K562 (cell line): ENCODE data around the gene POC1B. TPM values are rescaled to one million over a fixed set of nuclear protein-coding genes. Genes with fewer than 3 reads are reported as not detected.

Experiments used
- ATAC-seq: fragments of 200-7000 bp; cut with Tn5 transposase; 3 replicates; pipeline ENCODE4 v1.9.1; 2020; ENCODE audit warnings: moderate library complexity
- BruUV-seq: library from RNA; stranded (reverse); fragments of 400-500 nt; replicated peaks from 2 replicates; lab custom pipeline; 2021; lab: Mats Ljungman, UMichigan
- CTCF ChIA-PET: fragments of 300-600 bp; formaldehyde crosslinking; extraction: SDS; loops from one replicate; lab custom pipeline; 2021; ENCODE audit warnings: low intra/inter-chr PET ratio; lab: Yijun Ruan, JAX
- POLR2A ChIA-PET: fragments of 300-600, 350-650 bp; sonication (Branson Sonifier 250); formaldehyde crosslinking; extraction: SDS; loops from one replicate; lab custom pipeline; 2021; ENCODE audit warnings: antibody characterized with exemption, inconsistent platforms; lab: Yijun Ruan, JAX
- DNase-seq, 4 experiments: peaks; one replicate each; pipeline versions ENCODE4 v3.0.0 to v3.0.0-alpha.2; 2011 to 2018; ENCODE audit warnings: low spot score in 3 of 4, mixed read lengths in 3 of 4; ENCODE audit errors: extremely low read depth in 1 of 4
- FAIRE-seq: peaks from 2 replicates; lab custom pipeline; 2011; peaks lifted over from hg19 to GRCh38; lab: Jason Lieb, UNC
- H2AFZ ChIP-seq: 2 replicates; pipeline ENCODE4 v1.6.0; 2011; ENCODE audit warnings: low read depth, low read length, control low read depth, inconsistent platforms
- H3K27ac ChIP-seq: fragments of 200-600 bp; 3 replicates; pipeline ENCODE4 v1.8.0; 2011; ENCODE audit warnings: low read depth, mild to moderate bottlenecking, control low read depth, inconsistent platforms, low read length, moderate library complexity, mixed read lengths; ENCODE audit errors: extremely low read depth
- H3K27me3 ChIP-seq, 2 experiments: fragments of 300-600 bp in 1 of 2; 2 replicates in 1 of 2; 3 replicates in 1 of 2; pipeline versions ENCODE4 v1.6.0 to v1.8.0; 2011; ENCODE audit warnings: inconsistent platforms in 2 of 2, low read length in 2 of 2, mild to moderate bottlenecking in 1 of 2, mixed read lengths in 1 of 2, moderate library complexity in 1 of 2; ENCODE audit not compliant: control insufficient read depth in 2 of 2, insufficient read depth in 2 of 2
- H3K36me3 ChIP-seq: fragments of 300-600 bp; 3 replicates; pipeline ENCODE4 v1.8.0; 2011; ENCODE audit warnings: mild to moderate bottlenecking, low read length, inconsistent platforms; ENCODE audit not compliant: control insufficient read depth, insufficient read depth
- H3K4me1 ChIP-seq, 2 experiments: fragments of 200-600 bp in 1 of 2; replicated peaks in 1 of 2; 2 replicates in 1 of 2; 3 replicates in 1 of 2; pipeline versions ENCODE4 v1.5.1 to v1.8.0; 2011; ENCODE audit warnings: inconsistent platforms in 2 of 2, low read length in 2 of 2, mild to moderate bottlenecking in 1 of 2, mixed read lengths in 1 of 2, moderate library complexity in 1 of 2; ENCODE audit not compliant: control insufficient read depth in 2 of 2, insufficient read depth in 2 of 2
- H3K4me2 ChIP-seq: 2 replicates; pipeline ENCODE4 v1.6.1; 2011; ENCODE audit warnings: low read length, control low read depth, inconsistent platforms, mixed read lengths; ENCODE audit not compliant: insufficient read depth
- H3K4me3 ChIP-seq: fragments of 200-600 bp; sonication (generic), shearing (Covaris generic); 2 replicates; pipeline ENCODE4 v1.5.1; 2016; ENCODE audit warnings: control low read depth, inconsistent platforms
- H3K79me2 ChIP-seq: fragments of 200-600 bp; 3 replicates; pipeline ENCODE4 v1.8.0; 2011; ENCODE audit warnings: low read length, inconsistent platforms; ENCODE audit not compliant: control insufficient read depth, insufficient read depth
- H3K9ac ChIP-seq, 2 experiments: 2 replicates each; pipeline versions ENCODE4 v1.6.0 to v1.6.1; 2011; ENCODE audit warnings: low read depth in 2 of 2, low read length in 2 of 2, control low read depth in 1 of 2, inconsistent platforms in 1 of 2, mild to moderate bottlenecking in 1 of 2, mixed read lengths in 1 of 2; ENCODE audit not compliant: insufficient read depth in 1 of 2
- H3K9me1 ChIP-seq: one replicate; pipeline ENCODE4 v1.6.0; 2011; ENCODE audit warnings: inconsistent platforms, mild to moderate bottlenecking, low read length, moderate library complexity; ENCODE audit not compliant: control insufficient read depth, insufficient read depth
- H3K9me3 ChIP-seq: replicated peaks from 2 replicates; pipeline ENCODE4 v1.5.1; 2011; ENCODE audit warnings: low read depth, low read length, inconsistent platforms; ENCODE audit not compliant: control insufficient read depth, insufficient read depth
- H4K20me1 ChIP-seq: replicated peaks from 2 replicates; pipeline ENCODE4 v1.6.1; 2011; ENCODE audit warnings: low read length, inconsistent platforms, mixed read lengths; ENCODE audit not compliant: control insufficient read depth, insufficient read depth
- BMI1 ChIP-seq: fragments of 150-350 bp; IDR thresholded peaks from 2 replicates; pipeline ENCODE4 v1.6.1; 2014; ENCODE audit warnings: low read length
- CREBBP ChIP-seq: IDR thresholded peaks from one replicate; pipeline ENCODE4 v1.6.1; 2012; ENCODE audit warnings: low read depth, mild to moderate bottlenecking, control low read depth, inconsistent platforms, low read length
- ESRRB ChIP-seq: fragments of 250-450 bp; sonication (Bioruptor Pico); IDR thresholded peaks from 2 replicates; pipeline ENCODE4 v1.5.0; 2020; ENCODE audit warnings: mild to moderate bottlenecking, moderate library complexity, borderline replicate concordance
- GABPA ChIP-seq: fragments of 200-800 bp; sonication (Bioruptor generic); conservative IDR thresholded peaks from 2 replicates; pipeline ENCODE4 v1.6.1; 2016; ENCODE audit warnings: low read depth, missing genetic modification characterization, missing compliant biosample characterization
- GABPB2 ChIP-seq: fragments of 250-450 bp; sonication (Bioruptor Pico); conservative IDR thresholded peaks from 2 replicates; pipeline ENCODE4 v1.5.1; 2021; ENCODE audit warnings: mild to moderate bottlenecking
- PHF21A ChIP-seq: fragments of 450-650 bp; IDR thresholded peaks from 2 replicates; pipeline ENCODE4 v1.6.1; 2017; ENCODE audit warnings: low read depth, borderline replicate concordance
- RBM39 ChIP-seq: fragments of 200-400 bp; formaldehyde crosslinking; optimal IDR thresholded peaks from 2 replicates; pipeline ENCODE3; 2018; ENCODE audit warnings: low read depth, low read length
- TSC22D4 ChIP-seq: fragments of 450-650 bp; IDR thresholded peaks from 2 replicates; pipeline ENCODE4 v1.6.1; 2016; ENCODE audit warnings: missing genetic modification characterization, missing biosample characterization, control low read depth
- WGBS: fragments of 100-300 bp; shearing (Covaris generic); methylation state at CpG from one replicate; pipeline ENCODE4 v1.1.6; 2016; ENCODE audit warnings: low coverage, mixed read lengths; ENCODE audit not compliant: insufficient coverage; ENCODE audit errors: missing lambda C conversion rate; 5-methylcytosine and 5-hydroxymethylcytosine counted together
- in situ Hi-C: fragments of 300-500 bp; cut with MboI; formaldehyde crosslinking; loops from 4 replicates; pipeline ENCODE4 v1.15.0; 2018; ENCODE audit warnings: inconsistent platforms, mixed read lengths
- intact Hi-C: fragments of 100-400 bp; cut with micrococcal nuclease; formaldehyde crosslinking; loops from 2 replicates; pipeline ENCODE4 v1.14.2; 2022
- polyA plus RNA-seq, 8 experiments: library from polyadenylated mRNA; depleted of rRNA in 4 of 8; stranded (reverse) in 5 of 8; unstranded in 3 of 8; fragments of >200 nt; fragmentation: Nextera tagmentation in 2 of 8; fragmentation: Illumina TruSeq in 1 of 8; extraction: Ambion mirVana in 2 of 8; extraction: Trizol in 1 of 8; gene quantifications; 2 replicates each; pipeline versions ENCODE4 v1.2.1 to v1.2.3, GENCODE V29; 2011 to 2014; ENCODE audit warnings: inconsistent platforms in 1 of 8, missing spikeins in 1 of 8
- total RNA-seq, 7 experiments: library from RNA; depleted of rRNA in 6 of 7; stranded (reverse); fragments of >200 nt in 6 of 7; fragmentation: Illumina TruSeq in 2 of 7; extraction: Trizol in 2 of 7; gene quantifications; 2 replicates each; pipeline versions ENCODE4 v1.2.1 to v1.2.3, GENCODE V29; 2011 to 2021; ENCODE audit warnings: low replicate concordance in 1 of 7
- TF ChIP-seq, protein P1 (sequence below): fragments of 150-350 bp; conservative IDR thresholded peaks from 2 replicates; pipeline ENCODE4 v1.6.1; 2014; ENCODE audit warnings: low read length
- TF ChIP-seq, protein P2 (sequence below): fragments of 200-400 bp; formaldehyde crosslinking; IDR thresholded peaks from 2 replicates; pipeline ENCODE4 v1.6.1; 2017; ENCODE audit warnings: mild to moderate bottlenecking, low read depth, low read length, moderate library complexity
- TF ChIP-seq, protein P3 (sequence below), 2 experiments: fragments of 450-650 bp; IDR thresholded peaks; 2 replicates each; pipeline ENCODE4 v1.6.1; 2018; ENCODE audit warnings: mild to moderate bottlenecking in 2 of 2, low read depth in 1 of 2; ENCODE audit not compliant: partially characterized antibody in 2 of 2

Gene POC1B
- total and polyA plus RNA-seq, 9 of the 15 experiments (the other 6 are each of a cell fraction or from before 2014, with no cell fraction given), result 4.5 to 16.1 (median 10.4) TPM

DNA sequence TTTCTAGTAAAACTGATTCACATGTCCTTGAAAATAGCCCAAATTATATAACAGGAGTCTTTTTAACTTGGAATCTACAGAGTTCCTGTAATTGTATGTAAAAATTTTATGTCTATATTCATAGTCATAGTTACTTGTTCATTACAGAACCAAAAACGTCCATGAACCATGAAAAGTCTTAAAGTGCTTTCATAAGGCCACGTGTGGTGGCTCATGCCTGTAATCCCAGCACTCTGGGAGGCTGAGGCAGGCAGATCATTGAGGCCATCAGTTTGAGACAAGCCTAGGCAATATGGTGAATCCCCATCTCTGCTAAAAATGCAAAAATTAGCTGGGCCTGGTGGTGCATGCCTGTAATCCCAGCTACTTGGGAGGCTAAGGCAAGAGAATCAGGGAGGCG is 49.6 kb downstream of the POC1B start (continued):
- TF ChIP-seq, protein P1, sequence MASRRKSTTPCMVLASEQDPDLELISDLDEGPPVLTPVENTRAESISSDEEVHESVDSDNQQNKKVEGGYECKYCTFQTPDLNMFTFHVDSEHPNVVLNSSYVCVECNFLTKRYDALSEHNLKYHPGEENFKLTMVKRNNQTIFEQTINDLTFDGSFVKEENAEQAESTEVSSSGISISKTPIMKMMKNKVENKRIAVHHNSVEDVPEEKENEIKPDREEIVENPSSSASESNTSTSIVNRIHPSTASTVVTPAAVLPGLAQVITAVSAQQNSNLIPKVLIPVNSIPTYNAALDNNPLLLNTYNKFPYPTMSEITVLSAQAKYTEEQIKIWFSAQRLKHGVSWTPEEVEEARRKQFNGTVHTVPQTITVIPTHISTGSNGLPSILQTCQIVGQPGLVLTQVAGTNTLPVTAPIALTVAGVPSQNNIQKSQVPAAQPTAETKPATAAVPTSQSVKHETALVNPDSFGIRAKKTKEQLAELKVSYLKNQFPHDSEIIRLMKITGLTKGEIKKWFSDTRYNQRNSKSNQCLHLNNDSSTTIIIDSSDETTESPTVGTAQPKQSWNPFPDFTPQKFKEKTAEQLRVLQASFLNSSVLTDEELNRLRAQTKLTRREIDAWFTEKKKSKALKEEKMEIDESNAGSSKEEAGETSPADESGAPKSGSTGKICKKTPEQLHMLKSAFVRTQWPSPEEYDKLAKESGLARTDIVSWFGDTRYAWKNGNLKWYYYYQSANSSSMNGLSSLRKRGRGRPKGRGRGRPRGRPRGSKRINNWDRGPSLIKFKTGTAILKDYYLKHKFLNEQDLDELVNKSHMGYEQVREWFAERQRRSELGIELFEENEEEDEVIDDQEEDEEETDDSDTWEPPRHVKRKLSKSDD, result no peak
- TF ChIP-seq, protein P2, sequence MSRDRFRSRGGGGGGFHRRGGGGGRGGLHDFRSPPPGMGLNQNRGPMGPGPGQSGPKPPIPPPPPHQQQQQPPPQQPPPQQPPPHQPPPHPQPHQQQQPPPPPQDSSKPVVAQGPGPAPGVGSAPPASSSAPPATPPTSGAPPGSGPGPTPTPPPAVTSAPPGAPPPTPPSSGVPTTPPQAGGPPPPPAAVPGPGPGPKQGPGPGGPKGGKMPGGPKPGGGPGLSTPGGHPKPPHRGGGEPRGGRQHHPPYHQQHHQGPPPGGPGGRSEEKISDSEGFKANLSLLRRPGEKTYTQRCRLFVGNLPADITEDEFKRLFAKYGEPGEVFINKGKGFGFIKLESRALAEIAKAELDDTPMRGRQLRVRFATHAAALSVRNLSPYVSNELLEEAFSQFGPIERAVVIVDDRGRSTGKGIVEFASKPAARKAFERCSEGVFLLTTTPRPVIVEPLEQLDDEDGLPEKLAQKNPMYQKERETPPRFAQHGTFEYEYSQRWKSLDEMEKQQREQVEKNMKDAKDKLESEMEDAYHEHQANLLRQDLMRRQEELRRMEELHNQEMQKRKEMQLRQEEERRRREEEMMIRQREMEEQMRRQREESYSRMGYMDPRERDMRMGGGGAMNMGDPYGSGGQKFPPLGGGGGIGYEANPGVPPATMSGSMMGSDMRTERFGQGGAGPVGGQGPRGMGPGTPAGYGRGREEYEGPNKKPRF, result no peak
- TF ChIP-seq GABPA (tag), result no peak

DNA sequence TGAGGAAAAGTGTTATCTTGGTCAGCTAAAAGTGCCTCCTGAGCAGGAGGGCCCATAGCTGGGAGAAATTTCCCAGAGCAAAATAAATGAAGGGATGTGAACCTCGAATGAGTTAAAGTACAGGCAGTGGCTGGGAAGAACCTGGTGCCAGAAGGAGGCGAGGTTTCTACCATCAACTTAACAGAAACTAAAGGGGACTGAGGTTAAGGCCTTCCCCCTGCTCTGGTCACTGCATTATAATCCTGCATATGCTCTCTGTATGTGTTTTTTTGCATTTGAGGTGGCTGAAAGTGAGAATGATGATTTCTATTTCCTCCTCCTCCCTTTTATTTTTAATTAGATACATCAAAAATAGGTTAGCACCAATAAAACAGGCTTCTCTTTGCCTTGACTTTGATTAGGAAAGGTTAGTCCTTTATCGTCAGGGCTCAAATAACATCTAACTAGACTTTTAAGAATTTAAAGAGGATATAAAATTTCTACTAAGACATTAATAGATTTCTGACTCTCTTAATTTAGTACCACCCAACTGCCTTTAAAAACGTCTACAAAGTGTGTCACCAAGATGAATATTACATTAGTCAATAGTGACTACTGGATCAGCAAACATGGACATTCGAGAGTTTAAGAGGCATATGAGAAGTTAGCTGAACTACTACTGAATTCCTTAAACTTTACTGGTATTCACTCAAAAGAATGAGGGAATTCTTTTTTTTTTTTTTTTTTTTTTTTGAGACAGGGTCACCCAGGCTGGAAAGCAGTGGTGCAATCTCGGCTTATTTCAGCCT is 50.5 kb downstream of the POC1B start:
- ChIA-PET CTCF (no interaction called here), POLR2A (no interaction called here)
- no peak overlapping the region for H3K4me3 ChIP-seq
- no peak for ATAC-seq
- H3K9ac ChIP-seq, result no peak overlapping the region
- H3K4me2 ChIP-seq, result no peak overlapping the region
- no peaks in the 10 kb centered on the region for H3K36me3 ChIP-seq
- H3K27me3 ChIP-seq, result no peaks in the 10 kb centered on the region
- intact Hi-C loops, result loop anchor here (10.0 kb wide), 2 partner anchors 219 to 1469 kb away; no protein-coding TSS in a partner anchor
- no peaks in the 10 kb centered on the region for H4K20me1 ChIP-seq
- WGBS, result 33% methylated on average over 6 of the region's 6 CpGs
- no TSS peak for BruUV-seq
- H3K4me1 ChIP-seq, result no peaks in the 10 kb centered on the region
- no peak for FAIRE-seq
- no peak overlapping the region for H3K27ac ChIP-seq
- in situ Hi-C loops, result no loop called here
- no peaks in the 10 kb centered on the region for H3K79me2 ChIP-seq
- no peaks in the 10 kb centered on the region for H3K9me1 ChIP-seq
- no peaks in the 10 kb centered on the region for H3K9me3 ChIP-seq
- H2AFZ ChIP-seq, result no peak overlapping the region
- DNase-seq, result no peak
- no peak for TF ChIP-seq TSC22D4
- TF ChIP-seq BMI1, result no peak
- no peak for TF ChIP-seq GABPB2 (CRISPR knock-in tag)
- TF ChIP-seq PHF21A, result no peak
- no peak for TF ChIP-seq ESRRB (CRISPR knock-in tag)
- no peak for TF ChIP-seq RBM39
- TF ChIP-seq CREBBP, result no peak
- TF ChIP-seq, protein P3, sequence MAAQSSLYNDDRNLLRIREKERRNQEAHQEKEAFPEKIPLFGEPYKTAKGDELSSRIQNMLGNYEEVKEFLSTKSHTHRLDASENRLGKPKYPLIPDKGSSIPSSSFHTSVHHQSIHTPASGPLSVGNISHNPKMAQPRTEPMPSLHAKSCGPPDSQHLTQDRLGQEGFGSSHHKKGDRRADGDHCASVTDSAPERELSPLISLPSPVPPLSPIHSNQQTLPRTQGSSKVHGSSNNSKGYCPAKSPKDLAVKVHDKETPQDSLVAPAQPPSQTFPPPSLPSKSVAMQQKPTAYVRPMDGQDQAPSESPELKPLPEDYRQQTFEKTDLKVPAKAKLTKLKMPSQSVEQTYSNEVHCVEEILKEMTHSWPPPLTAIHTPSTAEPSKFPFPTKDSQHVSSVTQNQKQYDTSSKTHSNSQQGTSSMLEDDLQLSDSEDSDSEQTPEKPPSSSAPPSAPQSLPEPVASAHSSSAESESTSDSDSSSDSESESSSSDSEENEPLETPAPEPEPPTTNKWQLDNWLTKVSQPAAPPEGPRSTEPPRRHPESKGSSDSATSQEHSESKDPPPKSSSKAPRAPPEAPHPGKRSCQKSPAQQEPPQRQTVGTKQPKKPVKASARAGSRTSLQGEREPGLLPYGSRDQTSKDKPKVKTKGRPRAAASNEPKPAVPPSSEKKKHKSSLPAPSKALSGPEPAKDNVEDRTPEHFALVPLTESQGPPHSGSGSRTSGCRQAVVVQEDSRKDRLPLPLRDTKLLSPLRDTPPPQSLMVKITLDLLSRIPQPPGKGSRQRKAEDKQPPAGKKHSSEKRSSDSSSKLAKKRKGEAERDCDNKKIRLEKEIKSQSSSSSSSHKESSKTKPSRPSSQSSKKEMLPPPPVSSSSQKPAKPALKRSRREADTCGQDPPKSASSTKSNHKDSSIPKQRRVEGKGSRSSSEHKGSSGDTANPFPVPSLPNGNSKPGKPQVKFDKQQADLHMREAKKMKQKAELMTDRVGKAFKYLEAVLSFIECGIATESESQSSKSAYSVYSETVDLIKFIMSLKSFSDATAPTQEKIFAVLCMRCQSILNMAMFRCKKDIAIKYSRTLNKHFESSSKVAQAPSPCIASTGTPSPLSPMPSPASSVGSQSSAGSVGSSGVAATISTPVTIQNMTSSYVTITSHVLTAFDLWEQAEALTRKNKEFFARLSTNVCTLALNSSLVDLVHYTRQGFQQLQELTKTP (IDR thresholded peaks at IDR 0.05; ENCODE audit: low read depth in 1 of 2, partially characterized antibody in 2 of 2), result no peak
